KMS-11 (cell line): ENCODE results near the gene SMYD2.

Experiments
- H2AFZ ChIP-seq: fragments of 200-600 bp; sonication (generic); 2 replicates; pipeline ENCODE4 v1.6.1; 2016; ENCODE audit warnings: antibody characterized with exemption, mixed run types, low read depth
- H3K27ac ChIP-seq: fragments of 200-600 bp; sonication (generic); 2 replicates; pipeline ENCODE4 v1.6.1; 2016; ENCODE audit warnings: mild to moderate bottlenecking, mixed run types
- H3K27me3 ChIP-seq: fragments of 200-600 bp; sonication (generic); 2 replicates; pipeline ENCODE4 v1.6.1; 2017; ENCODE audit warnings: mild to moderate bottlenecking, low read depth, mixed run types, moderate library complexity; ENCODE audit not compliant: insufficient read depth
- H3K36me3 ChIP-seq: fragments of 200-600 bp; sonication (generic); 2 replicates; pipeline ENCODE4 v1.6.1; 2017; ENCODE audit warnings: mild to moderate bottlenecking, mixed run types; ENCODE audit not compliant: insufficient read depth
- H3K4me1 ChIP-seq: fragments of 200-600 bp; sonication (generic); 2 replicates; pipeline ENCODE4 v1.6.1; 2016; ENCODE audit warnings: mild to moderate bottlenecking, low read depth, mixed run types; ENCODE audit not compliant: poor library complexity, severe bottlenecking
- H3K4me2 ChIP-seq: fragments of 200-600 bp; sonication (generic); 2 replicates; pipeline ENCODE4 v1.7.0; 2016; ENCODE audit warnings: mild to moderate bottlenecking, mixed run types
- H3K4me3 ChIP-seq: fragments of 200-600 bp; sonication (generic); IDR thresholded peaks from 2 replicates; pipeline ENCODE4 v1.6.1; 2017; ENCODE audit warnings: low read depth, low read length, mixed read lengths; ENCODE audit not compliant: insufficient read depth
- H3K79me2 ChIP-seq: fragments of 200-600 bp; sonication (generic); 2 replicates; pipeline ENCODE4 v1.6.1; 2016; ENCODE audit warnings: low read depth, mixed run types; ENCODE audit not compliant: insufficient read depth
- H3K9ac ChIP-seq: fragments of 200-600 bp; sonication (generic); 2 replicates; pipeline ENCODE4 v1.6.1; 2016; ENCODE audit warnings: mild to moderate bottlenecking, mixed run types
- H4K20me1 ChIP-seq: fragments of 200-600 bp; sonication (generic); 2 replicates; pipeline ENCODE4 v1.6.1; 2016; ENCODE audit warnings: mild to moderate bottlenecking, mixed run types; ENCODE audit not compliant: insufficient read depth
- TF ChIP-seq, protein P1 (sequence below): fragments of 200-600 bp; sonication (generic); conservative IDR thresholded peaks from 2 replicates; pipeline ENCODE4 v1.6.1; 2017; ENCODE audit warnings: low read depth, mild to moderate bottlenecking, antibody characterized with exemption, low read length, moderate library complexity, mixed read lengths

Gene SMYD2

GRCh38 chr1:214280386-214281020, 456 bp upstream of the SMYD2 start:
- peak overlapping the region; percentile 40 for H3K27ac ChIP-seq

GRCh38 chr1:214281720-214282629, 1.0 kb downstream of the SMYD2 start:
- Histone ChIP-seq H3K4me2 (peak overlapping the region; percentile 65), H3K9ac (peak overlapping the region; percentile 93), H3K27ac (peak overlapping the region; percentile 84), H2AFZ (peak overlapping the region; percentile 91), H3K27me3 (no peaks in the 10 kb centered on the region), H3K36me3 (no peaks in the 10 kb centered on the region), H3K4me1 (peaks cover 28% of the 10 kb centered on the region), H4K20me1 (no peaks in the 10 kb centered on the region), H3K79me2 (peaks cover 44% of the 10 kb centered on the region; the same call in 1 of the 2 replicates), H3K4me3 (peak overlapping the region; percentile 29)
- TF ChIP-seq, protein P1, sequence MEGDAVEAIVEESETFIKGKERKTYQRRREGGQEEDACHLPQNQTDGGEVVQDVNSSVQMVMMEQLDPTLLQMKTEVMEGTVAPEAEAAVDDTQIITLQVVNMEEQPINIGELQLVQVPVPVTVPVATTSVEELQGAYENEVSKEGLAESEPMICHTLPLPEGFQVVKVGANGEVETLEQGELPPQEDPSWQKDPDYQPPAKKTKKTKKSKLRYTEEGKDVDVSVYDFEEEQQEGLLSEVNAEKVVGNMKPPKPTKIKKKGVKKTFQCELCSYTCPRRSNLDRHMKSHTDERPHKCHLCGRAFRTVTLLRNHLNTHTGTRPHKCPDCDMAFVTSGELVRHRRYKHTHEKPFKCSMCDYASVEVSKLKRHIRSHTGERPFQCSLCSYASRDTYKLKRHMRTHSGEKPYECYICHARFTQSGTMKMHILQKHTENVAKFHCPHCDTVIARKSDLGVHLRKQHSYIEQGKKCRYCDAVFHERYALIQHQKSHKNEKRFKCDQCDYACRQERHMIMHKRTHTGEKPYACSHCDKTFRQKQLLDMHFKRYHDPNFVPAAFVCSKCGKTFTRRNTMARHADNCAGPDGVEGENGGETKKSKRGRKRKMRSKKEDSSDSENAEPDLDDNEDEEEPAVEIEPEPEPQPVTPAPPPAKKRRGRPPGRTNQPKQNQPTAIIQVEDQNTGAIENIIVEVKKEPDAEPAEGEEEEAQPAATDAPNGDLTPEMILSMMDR, result no peak

More at GRCh38 chr1:214280386-214281020, 456 bp upstream of the SMYD2 start:
- Histone ChIP-seq H4K20me1 (no peaks in the 10 kb centered on the region), H3K4me3 (peak overlapping the region; percentile 68), H3K79me2 (peaks cover 32% of the 10 kb centered on the region; the same call in 1 of the 2 replicates), H2AFZ (peak overlapping the region; percentile 86), H3K4me2 (peak overlapping the region; percentile 85), H3K36me3 (no peaks in the 10 kb centered on the region), H3K27me3 (no peaks in the 10 kb centered on the region), H3K4me1 (peaks cover 18% of the 10 kb centered on the region), H3K9ac (peak overlapping the region; percentile 93)
- TF ChIP-seq, protein P1, result no peak

- H3K36me3 ChIP-seq, result no peaks in the 10 kb centered on the region
- H3K9ac ChIP-seq, result no peak overlapping the region; the same call in 1 of the 2 replicates
- peak overlapping the region; percentile 65 for H3K4me2 ChIP-seq
- TF ChIP-seq, protein P1, result no peak
- no peaks in the 10 kb centered on the region for H3K27me3 ChIP-seq
- peak overlapping the region; percentile 91; the same call in 1 of the 2 replicates for H2AFZ ChIP-seq
- H3K79me2 ChIP-seq, result peaks cover 44% of the 10 kb centered on the region; the same call in 1 of the 2 replicates
- H4K20me1 ChIP-seq, result no peaks in the 10 kb centered on the region
- H3K4me1 ChIP-seq, result peaks cover 28% of the 10 kb centered on the region
- no peak overlapping the region for H3K4me3 ChIP-seq
- H3K27ac ChIP-seq, result no peak overlapping the region; the same call in 1 of the 2 replicates
Observed at GRCh38 chr1:214282630-214283242, 1.8 kb downstream of the SMYD2 start.
